GM12864 (cell line): ENCODE measurements around the gene AZIN2.
A peak's percentile ranks its signal among the peaks of the same experiment; 100 is the strongest.

ENCODE experiments used
- DNase-seq: peaks from one replicate; pipeline ENCODE4 v3.0.0-alpha.2; 2011; ENCODE audit warnings: low read depth
- H3K4me3 ChIP-seq: 2 replicates; pipeline ENCODE4 v1.5.1; 2011; ENCODE audit warnings: mild to moderate bottlenecking, low read depth, low read length, control low read depth
- TF ChIP-seq, protein P1 (sequence below): IDR thresholded peaks from 2 replicates; pipeline ENCODE4 v1.5.1; 2011; ENCODE audit warnings: low read depth, mild to moderate bottlenecking, moderate library complexity, low read length, control low read depth, inconsistent platforms; ENCODE audit errors: missing control alignments

AZIN2 gene

GRCh38 chr1:33137800-33138199 lies 56.8 kb downstream of the AZIN2 start:
- no peak overlapping the region for H3K4me3 ChIP-seq
- TF ChIP-seq, protein P1, sequence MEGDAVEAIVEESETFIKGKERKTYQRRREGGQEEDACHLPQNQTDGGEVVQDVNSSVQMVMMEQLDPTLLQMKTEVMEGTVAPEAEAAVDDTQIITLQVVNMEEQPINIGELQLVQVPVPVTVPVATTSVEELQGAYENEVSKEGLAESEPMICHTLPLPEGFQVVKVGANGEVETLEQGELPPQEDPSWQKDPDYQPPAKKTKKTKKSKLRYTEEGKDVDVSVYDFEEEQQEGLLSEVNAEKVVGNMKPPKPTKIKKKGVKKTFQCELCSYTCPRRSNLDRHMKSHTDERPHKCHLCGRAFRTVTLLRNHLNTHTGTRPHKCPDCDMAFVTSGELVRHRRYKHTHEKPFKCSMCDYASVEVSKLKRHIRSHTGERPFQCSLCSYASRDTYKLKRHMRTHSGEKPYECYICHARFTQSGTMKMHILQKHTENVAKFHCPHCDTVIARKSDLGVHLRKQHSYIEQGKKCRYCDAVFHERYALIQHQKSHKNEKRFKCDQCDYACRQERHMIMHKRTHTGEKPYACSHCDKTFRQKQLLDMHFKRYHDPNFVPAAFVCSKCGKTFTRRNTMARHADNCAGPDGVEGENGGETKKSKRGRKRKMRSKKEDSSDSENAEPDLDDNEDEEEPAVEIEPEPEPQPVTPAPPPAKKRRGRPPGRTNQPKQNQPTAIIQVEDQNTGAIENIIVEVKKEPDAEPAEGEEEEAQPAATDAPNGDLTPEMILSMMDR = peak; percentile 77
- DNase-seq = no peak

DNA sequence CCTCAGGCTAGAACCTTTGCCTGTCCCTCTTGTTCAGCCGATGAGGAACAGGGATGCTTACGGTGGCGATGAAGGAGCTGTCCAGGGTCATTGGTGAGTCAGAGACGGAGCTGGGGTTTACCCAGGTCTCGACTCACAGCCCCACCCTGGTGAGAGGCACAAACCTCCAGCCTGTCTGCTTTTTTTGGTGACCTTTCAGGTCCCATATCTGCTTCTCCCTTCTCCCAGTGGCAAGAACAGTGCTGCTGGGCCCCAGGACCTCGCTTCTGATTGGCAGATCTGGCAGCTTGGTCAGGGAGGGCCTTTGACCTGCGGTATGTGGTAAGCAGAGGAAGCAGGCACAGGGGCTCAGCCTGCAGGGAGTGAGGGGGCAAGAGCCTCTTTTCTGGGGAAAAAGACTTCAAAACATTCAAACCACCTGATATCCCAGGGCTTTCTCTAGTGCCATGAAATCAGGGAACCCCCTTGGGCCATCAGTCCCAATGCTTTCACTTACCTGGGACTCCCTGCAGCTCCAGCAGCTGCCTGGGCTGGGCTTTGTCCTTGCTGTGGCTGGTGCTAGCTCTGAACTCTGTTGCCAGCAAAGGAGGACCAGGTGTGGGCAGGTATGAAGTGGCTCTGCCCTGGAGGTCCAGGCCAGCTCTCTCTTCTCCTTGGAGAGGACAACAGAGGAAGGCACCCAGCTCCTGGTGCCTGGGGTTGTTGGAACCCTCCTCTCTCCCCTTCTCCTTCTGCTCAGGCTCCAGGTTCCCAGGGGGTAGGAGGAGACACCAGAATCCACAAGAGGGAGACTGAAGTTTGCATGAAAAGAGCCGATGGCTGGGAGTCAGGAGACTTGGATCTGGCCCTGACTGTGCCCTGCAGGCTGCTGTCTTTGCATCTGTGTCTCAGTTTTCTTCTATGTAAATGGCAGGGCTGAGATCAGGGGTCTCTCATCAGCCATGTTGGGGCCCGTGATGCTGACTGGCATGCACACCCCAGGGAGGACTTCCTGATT lies 59.5 kb downstream of the AZIN2 start:
- no peak for DNase-seq
- TF ChIP-seq, protein P1 = no peak
- H3K4me3 ChIP-seq = no peak overlapping the region

GRCh38 chr1:33141216-33141615 lies 60.3 kb downstream of the AZIN2 start:
- H3K4me3 ChIP-seq = no peak overlapping the region
- TF ChIP-seq, protein P1 = no peak

GRCh38 chr1:33141781-33142180 lies 60.8 kb downstream of the AZIN2 start:
- TF ChIP-seq, protein P1 = no peak
- DNase-seq = no peak
- H3K4me3 ChIP-seq = no peak overlapping the region

More at GRCh38 chr1:33141216-33141615, 60.3 kb downstream of the AZIN2 start:
- no peak for DNase-seq

DNA sequence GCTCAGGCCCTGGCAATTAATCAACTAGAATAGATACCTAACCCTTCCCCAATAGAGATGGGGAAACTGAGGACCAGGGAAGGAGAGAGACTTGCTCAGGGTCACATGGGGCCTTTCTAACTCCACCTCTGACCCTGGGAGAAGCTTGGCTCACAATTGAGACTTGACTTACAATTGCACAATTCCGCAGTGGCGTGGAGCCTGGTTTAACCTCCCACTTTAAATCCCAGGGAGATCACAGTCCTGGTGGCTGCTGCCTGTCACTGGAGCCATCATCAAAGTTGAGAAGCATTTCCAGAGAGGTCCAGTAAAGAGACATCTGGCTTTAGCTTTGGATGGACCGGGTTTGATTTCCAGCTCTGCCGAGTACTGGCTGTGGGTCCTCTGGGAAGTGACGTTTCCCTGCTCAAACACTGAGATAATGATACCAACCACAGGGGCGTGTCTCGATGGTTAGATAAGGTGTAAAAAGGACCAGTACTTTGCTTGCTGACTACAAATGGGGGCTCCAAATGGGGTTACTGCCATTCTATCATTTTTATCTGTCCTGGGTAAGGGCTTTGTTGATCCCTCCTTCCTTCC lies 61.6 kb downstream of the AZIN2 start:
- TF ChIP-seq, protein P1 = no peak
- no peak overlapping the region for H3K4me3 ChIP-seq
- no peak for DNase-seq

DNA sequence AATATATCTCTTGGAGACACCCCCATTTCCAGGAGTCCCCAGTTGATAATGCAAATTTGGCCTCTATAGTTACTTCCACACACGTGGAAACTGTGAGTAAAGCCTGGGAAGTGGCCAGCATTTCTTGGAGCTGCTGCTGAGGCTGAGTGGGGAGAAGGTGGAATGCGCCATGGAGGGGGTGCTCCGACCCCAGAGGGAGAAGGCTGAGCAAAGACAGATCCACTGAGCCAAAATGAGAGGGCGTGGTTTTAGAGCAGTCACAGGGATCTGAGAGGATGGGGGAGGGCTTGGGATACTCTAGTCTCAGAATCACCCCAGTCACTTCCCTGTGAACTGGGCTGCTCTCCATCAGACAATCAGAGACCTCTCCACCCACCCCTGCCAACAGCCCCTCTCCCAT lies 62.2 kb downstream of the AZIN2 start:
- H3K4me3 ChIP-seq = no peak overlapping the region
- TF ChIP-seq, protein P1 = no peak
- DNase-seq = no peak
